Adrenal gland (tissue), 5 donors: ENCODE results near the gene PPP2CA.

Source experiments
- CTCF ChIP-seq, 6 experiments: fragments of 450-650 bp in 4 of 6; fragments of 200-600 bp in 2 of 6; sonication (generic) in 1 of 6; IDR thresholded peaks; 1 replicate in 5 of 6; 2 replicates in 1 of 6; pipeline versions ENCODE4 v1.5.1 to v1.8.0; 2016 to 2021; ENCODE audit warnings: antibody characterized with exemption in 6 of 6, mild to moderate bottlenecking in 2 of 6, moderate library complexity in 1 of 6
- POLR2A ChIP-seq, 2 donors: fragments of 450-650 bp; IDR thresholded peaks; one replicate each; pipeline ENCODE4 v1.6.1; 2017; ENCODE audit warnings: antibody characterized with exemption in 2 of 2, mild to moderate bottlenecking in 2 of 2, moderate library complexity in 1 of 2
- donor health status: DM: no; HTN: no; CAD: no.

DNA sequence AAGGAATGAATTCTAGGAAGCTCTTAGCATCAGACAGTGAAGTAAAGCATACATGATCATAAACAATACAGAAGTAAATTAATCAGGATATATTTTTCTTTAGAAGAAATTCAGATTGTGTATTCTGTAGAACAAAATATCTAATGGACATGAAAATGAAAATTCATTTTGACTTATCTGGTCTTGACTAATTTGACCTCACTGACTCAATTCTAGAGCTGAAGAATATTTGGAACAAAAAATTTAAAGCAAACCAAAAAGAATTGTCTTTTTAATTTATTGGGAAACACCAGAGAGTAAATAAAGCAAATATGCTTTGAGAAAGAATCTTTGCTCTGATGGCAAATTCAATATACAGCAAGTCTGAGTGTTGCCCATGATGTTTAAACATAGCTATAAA lies 2.8 kb upstream of the PPP2CA start:
- TF ChIP-seq CTCF (IDR thresholded peaks at IDR 0.05) (no peak), POLR2A (IDR thresholded peaks at IDR 0.05) (no peak)
